HepG2 (cell line): ENCODE data around the gene SETD1A. TPM values are rescaled to one million over a fixed set of nuclear protein-coding genes. Genes with fewer than 3 reads are reported as not detected.

Source experiments
- IRX3 ChIP-seq: sonication (generic); formaldehyde crosslinking; IDR thresholded peaks from 2 replicates; pipeline ENCODE4 v1.8.1; 2023; ENCODE audit warnings: mild to moderate bottlenecking, low read depth, missing genetic modification reagents, borderline replicate concordance
- MAZ ChIP-seq, 2 experiments: sonication (generic) in 1 of 2; formaldehyde crosslinking in 1 of 2; IDR thresholded peaks; 2 replicates each; pipeline versions ENCODE4 v1.5.0 to v1.6.1; 2012 to 2020; ENCODE audit warnings: low read depth in 2 of 2, mild to moderate bottlenecking in 2 of 2, borderline replicate concordance in 1 of 2, improper control_type of control experiment in 1 of 2, low read length in 1 of 2, missing genetic modification reagents in 1 of 2, moderate library complexity in 1 of 2
- PAF1 ChIP-seq: IDR thresholded peaks from 2 replicates; pipeline ENCODE4 v1.6.1; 2016; ENCODE audit warnings: missing genetic modification reagents, missing compliant biosample characterization
- REL ChIP-seq: sonication (generic); formaldehyde crosslinking; conservative IDR thresholded peaks from 2 replicates; pipeline ENCODE4 v1.8.0; 2022; ENCODE audit warnings: mild to moderate bottlenecking, missing genetic modification reagents, moderate library complexity
- RELA ChIP-seq: sonication (generic); formaldehyde crosslinking; IDR thresholded peaks from 2 replicates; pipeline ENCODE4 v1.4.0; 2020; ENCODE audit warnings: missing genetic modification reagents
- SP1 ChIP-seq, 2 experiments: fragments of 450-650 bp in 1 of 2; sonication (generic) in 1 of 2; formaldehyde crosslinking in 1 of 2; IDR thresholded peaks; 2 replicates each; pipeline versions ENCODE4 v1.4.0 to v1.6.1; 2016 to 2020; ENCODE audit warnings: missing genetic modification reagents in 1 of 2
- TAF15 ChIP-seq: fragments of 200-400 bp; formaldehyde crosslinking; IDR thresholded peaks from one replicate; pipeline ENCODE4 v1.6.1; 2018; ENCODE audit warnings: mild to moderate bottlenecking, low read depth, low read length; ENCODE audit not compliant: poor library complexity, severe bottlenecking
- TCF7 ChIP-seq: sonication (generic); IDR thresholded peaks from 2 replicates; pipeline ENCODE4 v1.6.1; 2016; ENCODE audit warnings: antibody characterized with exemption, low read depth
- TRIM24 ChIP-seq: sonication (generic); formaldehyde crosslinking; IDR thresholded peaks from 2 replicates; pipeline ENCODE4 v1.8.0; 2022; ENCODE audit warnings: mild to moderate bottlenecking, missing genetic modification reagents
- ZBTB38 ChIP-seq: sonication (generic); formaldehyde crosslinking; IDR thresholded peaks from 2 replicates; pipeline ENCODE4 v1.5.1; 2020; ENCODE audit warnings: mild to moderate bottlenecking, missing genetic modification reagents
- ZFYVE20 ChIP-seq: sonication (generic); formaldehyde crosslinking; IDR thresholded peaks from 2 replicates; pipeline ENCODE4 v1.8.0; 2023; ENCODE audit warnings: low read depth, mild to moderate bottlenecking, moderate library complexity, missing genetic modification reagents, borderline replicate concordance
- ZNF468 ChIP-seq: sonication (generic); formaldehyde crosslinking; IDR thresholded peaks from 2 replicates; pipeline ENCODE4 v1.8.0; 2022; ENCODE audit warnings: mild to moderate bottlenecking, moderate library complexity, missing genetic modification reagents
- ZNF563 ChIP-seq: sonication (generic); formaldehyde crosslinking; IDR thresholded peaks from 2 replicates; pipeline ENCODE4 v1.8.0; 2022; ENCODE audit warnings: mild to moderate bottlenecking, moderate library complexity, missing genetic modification reagents
- ZNF7 ChIP-seq: IDR thresholded peaks from 2 replicates; pipeline ENCODE4 v1.6.1; 2016; ENCODE audit warnings: missing biosample characterization, missing genetic modification reagents
- ZNF850 ChIP-seq: sonication (generic); formaldehyde crosslinking; conservative IDR thresholded peaks from 2 replicates; pipeline ENCODE4 v1.9.0; 2021; ENCODE audit warnings: mild to moderate bottlenecking, missing genetic modification reagents
- polyA plus RNA-seq, 8 experiments: library from polyadenylated mRNA; depleted of rRNA in 3 of 8; stranded (reverse) in 7 of 8; unstranded in 1 of 8; fragments of >200 nt; fragmentation: Illumina TruSeq in 4 of 8; extraction: Trizol in 4 of 8; gene quantifications; 2 replicates each; pipeline versions ENCODE4 v1.2.1 to v1.2.3, GENCODE V29; 2011 to 2016; ENCODE audit warnings: low read depth in 4 of 8, missing spikeins in 1 of 8, mixed read lengths in 1 of 8; ENCODE audit not compliant: insufficient read depth in 1 of 8
- total RNA-seq, 5 experiments: library from RNA; depleted of rRNA; stranded (reverse); fragments of >200 nt; fragmentation: Illumina TruSeq; extraction: Trizol; gene quantifications; 2 replicates each; pipeline ENCODE4 v1.2.3, GENCODE V29; 2016; ENCODE audit warnings: low read depth in 1 of 5
- TF ChIP-seq, protein P1 (sequence below): sonication (generic); formaldehyde crosslinking; IDR thresholded peaks from 2 replicates; pipeline ENCODE4 v1.4.0; 2020; ENCODE audit warnings: missing genetic modification reagents
- TF ChIP-seq, protein P2 (sequence below): sonication (generic); formaldehyde crosslinking; IDR thresholded peaks from 2 replicates; pipeline ENCODE4 v1.4.0; 2020; ENCODE audit warnings: missing genetic modification reagents, borderline replicate concordance

Gene SETD1A
- total and polyA plus RNA-seq, 2 of the 13 experiments (the other 11 are each of a cell fraction or from before 2014, with no cell fraction given) = 3.8 to 5.6 TPM

DNA sequence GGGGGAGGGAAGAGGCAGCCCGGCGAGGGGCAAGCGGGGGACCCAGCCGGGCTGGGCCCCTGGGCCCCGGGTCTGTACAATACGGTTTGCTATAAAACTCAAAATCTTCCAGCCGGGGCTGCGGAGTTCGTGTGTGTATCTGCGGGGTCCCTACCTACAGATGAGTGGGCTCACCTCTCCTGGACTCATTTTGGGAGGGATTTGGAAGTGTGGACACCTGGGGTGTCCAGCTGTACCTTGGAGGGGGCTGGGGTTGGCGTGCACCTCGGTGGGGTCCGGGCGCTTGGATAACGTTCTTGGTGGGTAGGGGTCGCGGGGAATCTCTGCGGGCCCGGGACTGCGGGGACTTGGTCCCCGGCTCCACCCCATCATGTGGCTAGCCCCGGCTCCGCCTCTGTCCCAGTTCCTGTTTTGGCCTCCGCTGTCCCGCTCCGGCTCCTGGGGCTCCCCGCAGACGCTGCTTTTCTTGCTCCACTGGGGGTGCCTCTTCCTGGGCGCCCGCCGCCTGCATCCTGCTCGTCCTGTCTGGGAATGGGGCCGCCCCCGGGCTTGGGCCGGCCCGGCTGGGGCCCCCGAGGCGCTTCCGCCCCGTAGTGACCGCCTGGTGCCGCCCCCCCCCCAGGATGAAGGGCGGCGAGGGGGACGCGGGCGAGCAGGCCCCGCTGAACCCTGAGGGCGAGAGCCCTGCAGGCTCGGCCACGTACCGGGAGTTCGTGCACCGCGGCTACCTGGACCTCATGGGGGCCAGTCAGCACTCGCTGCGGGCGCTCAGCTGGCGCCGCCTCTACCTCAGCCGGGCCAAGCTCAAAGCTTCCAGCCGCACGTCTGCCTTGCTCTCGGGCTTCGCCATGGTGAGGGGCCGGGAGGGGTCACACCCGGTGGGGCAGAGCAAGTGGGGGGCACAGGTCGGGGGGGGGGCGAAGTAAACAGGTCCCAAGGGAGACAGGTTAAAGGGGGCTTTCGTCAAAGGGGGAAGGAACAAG lies 8.6 kb upstream of the SETD1A start, which contains the start of gene ORAI3 (continued):
- TF ChIP-seq, protein P1, sequence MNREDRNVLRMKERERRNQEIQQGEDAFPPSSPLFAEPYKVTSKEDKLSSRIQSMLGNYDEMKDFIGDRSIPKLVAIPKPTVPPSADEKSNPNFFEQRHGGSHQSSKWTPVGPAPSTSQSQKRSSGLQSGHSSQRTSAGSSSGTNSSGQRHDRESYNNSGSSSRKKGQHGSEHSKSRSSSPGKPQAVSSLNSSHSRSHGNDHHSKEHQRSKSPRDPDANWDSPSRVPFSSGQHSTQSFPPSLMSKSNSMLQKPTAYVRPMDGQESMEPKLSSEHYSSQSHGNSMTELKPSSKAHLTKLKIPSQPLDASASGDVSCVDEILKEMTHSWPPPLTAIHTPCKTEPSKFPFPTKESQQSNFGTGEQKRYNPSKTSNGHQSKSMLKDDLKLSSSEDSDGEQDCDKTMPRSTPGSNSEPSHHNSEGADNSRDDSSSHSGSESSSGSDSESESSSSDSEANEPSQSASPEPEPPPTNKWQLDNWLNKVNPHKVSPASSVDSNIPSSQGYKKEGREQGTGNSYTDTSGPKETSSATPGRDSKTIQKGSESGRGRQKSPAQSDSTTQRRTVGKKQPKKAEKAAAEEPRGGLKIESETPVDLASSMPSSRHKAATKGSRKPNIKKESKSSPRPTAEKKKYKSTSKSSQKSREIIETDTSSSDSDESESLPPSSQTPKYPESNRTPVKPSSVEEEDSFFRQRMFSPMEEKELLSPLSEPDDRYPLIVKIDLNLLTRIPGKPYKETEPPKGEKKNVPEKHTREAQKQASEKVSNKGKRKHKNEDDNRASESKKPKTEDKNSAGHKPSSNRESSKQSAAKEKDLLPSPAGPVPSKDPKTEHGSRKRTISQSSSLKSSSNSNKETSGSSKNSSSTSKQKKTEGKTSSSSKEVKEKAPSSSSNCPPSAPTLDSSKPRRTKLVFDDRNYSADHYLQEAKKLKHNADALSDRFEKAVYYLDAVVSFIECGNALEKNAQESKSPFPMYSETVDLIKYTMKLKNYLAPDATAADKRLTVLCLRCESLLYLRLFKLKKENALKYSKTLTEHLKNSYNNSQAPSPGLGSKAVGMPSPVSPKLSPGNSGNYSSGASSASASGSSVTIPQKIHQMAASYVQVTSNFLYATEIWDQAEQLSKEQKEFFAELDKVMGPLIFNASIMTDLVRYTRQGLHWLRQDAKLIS (CRISPR knock-in tag) = no peak
- TF ChIP-seq TCF7 = no peak
- peak; percentile 74; the same call in 1 of the 2 replicates for TF ChIP-seq ZNF563 (CRISPR knock-in tag)
- TF ChIP-seq, protein P2, sequence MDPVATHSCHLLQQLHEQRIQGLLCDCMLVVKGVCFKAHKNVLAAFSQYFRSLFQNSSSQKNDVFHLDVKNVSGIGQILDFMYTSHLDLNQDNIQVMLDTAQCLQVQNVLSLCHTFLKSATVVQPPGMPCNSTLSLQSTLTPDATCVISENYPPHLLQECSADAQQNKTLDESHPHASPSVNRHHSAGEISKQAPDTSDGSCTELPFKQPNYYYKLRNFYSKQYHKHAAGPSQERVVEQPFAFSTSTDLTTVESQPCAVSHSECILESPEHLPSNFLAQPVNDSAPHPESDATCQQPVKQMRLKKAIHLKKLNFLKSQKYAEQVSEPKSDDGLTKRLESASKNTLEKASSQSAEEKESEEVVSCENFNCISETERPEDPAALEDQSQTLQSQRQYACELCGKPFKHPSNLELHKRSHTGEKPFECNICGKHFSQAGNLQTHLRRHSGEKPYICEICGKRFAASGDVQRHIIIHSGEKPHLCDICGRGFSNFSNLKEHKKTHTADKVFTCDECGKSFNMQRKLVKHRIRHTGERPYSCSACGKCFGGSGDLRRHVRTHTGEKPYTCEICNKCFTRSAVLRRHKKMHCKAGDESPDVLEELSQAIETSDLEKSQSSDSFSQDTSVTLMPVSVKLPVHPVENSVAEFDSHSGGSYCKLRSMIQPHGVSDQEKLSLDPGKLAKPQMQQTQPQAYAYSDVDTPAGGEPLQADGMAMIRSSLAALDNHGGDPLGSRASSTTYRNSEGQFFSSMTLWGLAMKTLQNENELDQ (CRISPR knock-in tag) = no peak
- TF ChIP-seq ZNF468 = peak; percentile 40; the same call in 1 of the 2 replicates
- TF ChIP-seq ZNF850 (CRISPR knock-in tag) = no peak
- no peak for TF ChIP-seq ZNF7 (CRISPR knock-in tag)
- no peak for TF ChIP-seq SP1 (IDR thresholded peaks at IDR 0.05)
- 0 out of 2 replicates have a peak, but pooled peaks have one; percentile 9 for TF ChIP-seq SP1 (CRISPR knock-in tag; IDR thresholded peaks at IDR 0.05)
- no peak for TF ChIP-seq TAF15
- TF ChIP-seq ZFYVE20 = no peak
- TF ChIP-seq RELA (CRISPR knock-in tag) = no peak
- TF ChIP-seq TRIM24 (CRISPR knock-in tag) = no peak
- no peak for TF ChIP-seq PAF1 (CRISPR knock-in tag)
- no peak; the same call in 1 of the 2 replicates for TF ChIP-seq IRX3
- no peak; the same call in 1 of the 2 replicates for TF ChIP-seq ZBTB38 (CRISPR knock-in tag)
- TF ChIP-seq MAZ (IDR thresholded peaks at IDR 0.05; ENCODE audit: borderline replicate concordance, low read depth, low read length) = no peak
- TF ChIP-seq MAZ (CRISPR knock-in tag; IDR thresholded peaks at IDR 0.05; ENCODE audit: low read depth) = peak; percentile 74
- TF ChIP-seq REL (CRISPR knock-in tag) = no peak
